ENCODE data around the gene TPPP3. TPM values are rescaled to one million over a fixed set of nuclear protein-coding genes. Genes with fewer than 3 reads are reported as not detected.

TPPP3 gene
- total RNA-seq, 4 donors from 2014 or later, result 32.0 to 116 (median 41.3) TPM

DNA sequence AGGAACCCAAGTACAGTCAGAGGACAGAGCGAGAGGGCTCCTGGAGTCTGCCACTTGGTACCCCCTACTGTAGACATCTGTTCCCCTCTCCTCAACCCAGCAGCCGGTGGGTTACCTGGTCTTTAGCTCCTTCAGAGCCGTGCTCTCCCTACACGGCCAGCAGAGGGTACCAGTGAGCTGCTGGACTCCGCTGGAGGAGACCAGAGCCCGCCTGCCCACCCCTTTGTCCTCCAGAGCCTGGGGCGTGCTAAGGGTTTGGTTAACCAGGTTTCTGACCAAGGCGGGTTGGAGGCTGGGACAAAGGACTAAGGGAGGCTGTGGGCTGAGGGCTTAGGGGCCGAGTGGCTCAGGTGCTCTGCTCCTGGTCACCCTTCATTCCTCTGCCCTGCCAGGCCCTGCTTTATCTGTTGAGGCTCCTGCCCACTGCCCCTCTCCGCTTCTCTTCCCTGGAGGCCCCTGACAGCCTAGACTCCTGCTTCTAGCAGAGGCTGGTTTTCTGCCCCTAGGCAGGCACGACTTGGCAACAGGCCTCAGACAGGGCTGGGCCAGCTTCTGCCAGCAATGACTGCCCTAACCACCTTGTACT, 34.9 kb upstream of the TPPP3 start:
- 37% methylated on average over 6 of the region's 11 CpGs for WGBS
- no peak for DNase-seq (ENCODE audit: extremely low spot score)
- Histone ChIP-seq H3K9me3 (no peaks in the 10 kb centered on the region), H3K4me1 (peaks cover 10 to 43% (median 30%) of the 10 kb centered on the region in 4 donors), H3K36me3 (no peaks in the 10 kb centered on the region), H3K27ac (replicated peaks in 1 of 4) (no peak overlapping the region), H3K4me3 (no peak overlapping the region), H3K27me3 (peaks cover 0 to 57% (median 0%) of the 10 kb centered on the region in 4 donors)
- intact Hi-C loops (cut with DNase I), result no loop called here
- TF ChIP-seq EP300 (IDR thresholded peaks at IDR 0.05), result no peak
- TF ChIP-seq, protein P1, sequence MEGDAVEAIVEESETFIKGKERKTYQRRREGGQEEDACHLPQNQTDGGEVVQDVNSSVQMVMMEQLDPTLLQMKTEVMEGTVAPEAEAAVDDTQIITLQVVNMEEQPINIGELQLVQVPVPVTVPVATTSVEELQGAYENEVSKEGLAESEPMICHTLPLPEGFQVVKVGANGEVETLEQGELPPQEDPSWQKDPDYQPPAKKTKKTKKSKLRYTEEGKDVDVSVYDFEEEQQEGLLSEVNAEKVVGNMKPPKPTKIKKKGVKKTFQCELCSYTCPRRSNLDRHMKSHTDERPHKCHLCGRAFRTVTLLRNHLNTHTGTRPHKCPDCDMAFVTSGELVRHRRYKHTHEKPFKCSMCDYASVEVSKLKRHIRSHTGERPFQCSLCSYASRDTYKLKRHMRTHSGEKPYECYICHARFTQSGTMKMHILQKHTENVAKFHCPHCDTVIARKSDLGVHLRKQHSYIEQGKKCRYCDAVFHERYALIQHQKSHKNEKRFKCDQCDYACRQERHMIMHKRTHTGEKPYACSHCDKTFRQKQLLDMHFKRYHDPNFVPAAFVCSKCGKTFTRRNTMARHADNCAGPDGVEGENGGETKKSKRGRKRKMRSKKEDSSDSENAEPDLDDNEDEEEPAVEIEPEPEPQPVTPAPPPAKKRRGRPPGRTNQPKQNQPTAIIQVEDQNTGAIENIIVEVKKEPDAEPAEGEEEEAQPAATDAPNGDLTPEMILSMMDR (IDR thresholded peaks at IDR 0.05), result peak; percentile 79 to 85 (median 84)
- no peak for TF ChIP-seq POLR2AphosphoS5 (IDR thresholded peaks at IDR 0.05)
- no peak for TF ChIP-seq POLR2A (IDR thresholded peaks at IDR 0.05; ENCODE audit: low read depth)

DNA sequence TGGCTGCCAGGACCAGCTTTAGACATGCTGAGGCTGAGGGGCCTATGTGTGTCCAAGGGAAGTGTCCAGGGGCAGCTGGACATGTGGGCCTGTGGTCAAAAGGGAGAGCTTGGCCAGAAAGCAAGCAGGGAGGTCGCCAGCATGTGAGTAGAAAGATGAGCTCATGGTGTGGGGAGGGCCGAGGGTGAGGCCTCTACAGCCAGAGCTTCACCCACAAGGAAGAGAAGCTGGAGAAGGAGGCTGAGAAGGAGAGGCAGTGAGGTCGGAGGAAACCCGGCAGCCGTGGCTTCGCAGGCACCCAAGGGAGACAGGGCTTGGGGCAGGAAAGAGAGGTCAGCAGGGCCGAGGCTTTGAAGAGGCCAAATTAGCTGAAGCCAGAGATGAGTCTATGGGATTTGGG, 33.7 kb upstream of the TPPP3 start:
- intact Hi-C loops (cut with DNase I), result no loop called here
- no peaks in the 10 kb centered on the region for H3K9me3 ChIP-seq
- H3K36me3 ChIP-seq, result no peaks in the 10 kb centered on the region
- H3K4me3 ChIP-seq, result no peak overlapping the region
- peaks cover 0 to 57% (median 0%) of the 10 kb centered on the region in 4 donors for H3K27me3 ChIP-seq
- DNase-seq (ENCODE audit: extremely low spot score), result no peak
- TF ChIP-seq, protein P1 (IDR thresholded peaks at IDR 0.05), result no peak
- TF ChIP-seq EP300 (IDR thresholded peaks at IDR 0.05) (no peak), POLR2A (IDR thresholded peaks at IDR 0.05; ENCODE audit: low read depth) (no peak), POLR2AphosphoS5 (IDR thresholded peaks at IDR 0.05) (no peak)
- H3K27ac ChIP-seq (replicated peaks in 1 of 4), result no peak overlapping the region
- H3K4me1 ChIP-seq, result peaks cover 10 to 35% (median 28%) of the 10 kb centered on the region in 4 donors
- WGBS, result 79% methylated on average over 7 of the region's 7 CpGs

DNA sequence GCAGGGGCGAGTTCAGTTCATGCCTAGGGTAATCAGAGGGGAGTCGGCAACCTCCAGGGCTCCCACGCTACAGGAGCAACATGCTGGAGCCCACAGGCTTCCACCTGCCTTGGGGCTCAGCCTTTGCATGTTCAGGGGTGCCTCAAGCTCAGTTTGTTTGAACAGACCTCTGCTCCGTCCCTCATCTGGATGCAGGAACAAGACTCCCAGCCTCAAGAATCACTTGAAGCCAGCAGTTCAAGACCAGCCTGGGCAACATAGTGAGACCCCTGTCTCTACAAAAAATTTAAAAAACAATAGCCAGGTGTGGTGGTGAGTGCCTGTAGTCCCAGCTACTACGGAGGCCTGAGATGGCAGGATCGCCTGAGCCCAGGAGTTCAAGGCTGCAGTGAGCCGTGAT, 32.7 kb upstream of the TPPP3 start:
- 93% methylated on average over 5 of the region's 7 CpGs for WGBS
- Histone ChIP-seq H3K36me3 (no peaks in the 10 kb centered on the region), H3K9me3 (no peaks in the 10 kb centered on the region), H3K27me3 (peaks cover 0 to 57% (median 0%) of the 10 kb centered on the region in 4 donors), H3K27ac (replicated peaks in 1 of 4) (no peak overlapping the region), H3K4me1 (peaks cover 5 to 26% (median 21%) of the 10 kb centered on the region in 4 donors), H3K4me3 (no peak overlapping the region)
- DNase-seq (ENCODE audit: extremely low spot score), result no peak
- TF ChIP-seq, protein P1 (IDR thresholded peaks at IDR 0.05), result no peak
- TF ChIP-seq POLR2A (IDR thresholded peaks at IDR 0.05; ENCODE audit: low read depth) (no peak), EP300 (IDR thresholded peaks at IDR 0.05) (no peak), POLR2AphosphoS5 (IDR thresholded peaks at IDR 0.05) (no peak)
- intact Hi-C loops (cut with DNase I), result no loop called here

DNA sequence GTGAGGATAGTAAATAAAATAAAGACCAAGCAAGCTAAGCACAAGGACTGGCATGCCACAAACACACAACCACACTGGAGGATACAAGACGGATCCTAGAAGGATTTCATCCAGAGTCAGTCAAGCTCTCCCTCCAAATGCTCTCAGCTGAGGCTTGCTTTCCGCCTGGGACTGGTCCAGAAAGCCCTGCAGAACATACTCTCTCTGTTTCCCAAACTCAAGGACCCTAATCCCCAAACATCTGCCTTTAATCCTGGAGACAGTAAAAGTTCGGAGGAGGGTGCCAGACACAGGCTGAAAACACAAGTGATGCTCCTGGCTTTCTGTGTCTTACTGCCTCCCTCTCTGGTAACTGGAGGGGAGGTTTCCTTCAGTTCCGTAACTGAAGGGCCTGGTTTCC, 32.3 kb upstream of the TPPP3 start:
- intact Hi-C loops (cut with DNase I), result no loop called here
- peaks cover 4 to 22% (median 17%) of the 10 kb centered on the region in 4 donors for H3K4me1 ChIP-seq
- peaks cover 0 to 55% (median 0%) of the 10 kb centered on the region in 4 donors for H3K27me3 ChIP-seq
- no peaks in the 10 kb centered on the region for H3K36me3 ChIP-seq
- DNase-seq (ENCODE audit: extremely low spot score), result no peak
- no peak for TF ChIP-seq POLR2A (IDR thresholded peaks at IDR 0.05; ENCODE audit: low read depth)
- TF ChIP-seq EP300 (IDR thresholded peaks at IDR 0.05), result no peak
- TF ChIP-seq, protein P1 (IDR thresholded peaks at IDR 0.05), result no peak
- no peak for TF ChIP-seq POLR2AphosphoS5 (IDR thresholded peaks at IDR 0.05)
- no peak overlapping the region for H3K4me3 ChIP-seq
- no peak overlapping the region for H3K27ac ChIP-seq (replicated peaks in 1 of 4)
- 76% methylated on average over 3 of the region's 4 CpGs for WGBS
- H3K9me3 ChIP-seq, result no peaks in the 10 kb centered on the region

DNA sequence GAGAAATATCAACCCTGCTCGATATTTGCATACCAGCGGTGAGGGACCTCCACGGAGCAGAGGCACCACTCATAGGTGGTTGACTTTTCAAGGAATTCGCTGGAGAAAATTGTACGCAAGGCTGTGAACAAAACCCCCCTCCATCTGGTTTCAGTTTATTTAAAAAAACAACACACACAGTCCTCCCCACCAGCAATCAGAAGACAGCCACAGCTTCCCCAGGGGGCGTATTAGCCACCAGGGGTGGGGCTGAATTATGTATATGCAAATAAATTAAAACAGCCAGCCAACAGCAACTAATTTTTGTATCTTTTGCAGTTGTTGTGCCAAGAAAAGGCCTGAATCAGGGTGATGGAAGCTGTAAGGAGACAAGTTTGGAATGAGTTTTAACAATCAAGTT, 31.8 kb upstream of the TPPP3 start:
- Histone ChIP-seq H3K4me1 (peaks cover 0 to 16% (median 11%) of the 10 kb centered on the region in 4 donors), H3K36me3 (no peaks in the 10 kb centered on the region), H3K9me3 (no peaks in the 10 kb centered on the region), H3K27me3 (peaks cover 0 to 50% (median 0%) of the 10 kb centered on the region in 4 donors), H3K4me3 (no peak overlapping the region), H3K27ac (replicated peaks in 1 of 4) (no peak overlapping the region)
- TF ChIP-seq, protein P1 (IDR thresholded peaks at IDR 0.05), result no peak
- TF ChIP-seq EP300 (IDR thresholded peaks at IDR 0.05) (no peak), POLR2A (IDR thresholded peaks at IDR 0.05; ENCODE audit: low read depth) (no peak)
- intact Hi-C loops (cut with DNase I), result no loop called here
- WGBS, result 52% methylated on average over 6 of the region's 6 CpGs
- DNase-seq (ENCODE audit: extremely low spot score), result no peak

Measured in esophagus muscularis mucosa (tissue), 4 donors.